ENCODE measurements around the gene BICRA.
"Not testable (repeated sequence)": the region's sequence is repeated elsewhere in the genome, so short reads cannot be mapped to it uniquely, and the experiment has no call there.

DNA sequence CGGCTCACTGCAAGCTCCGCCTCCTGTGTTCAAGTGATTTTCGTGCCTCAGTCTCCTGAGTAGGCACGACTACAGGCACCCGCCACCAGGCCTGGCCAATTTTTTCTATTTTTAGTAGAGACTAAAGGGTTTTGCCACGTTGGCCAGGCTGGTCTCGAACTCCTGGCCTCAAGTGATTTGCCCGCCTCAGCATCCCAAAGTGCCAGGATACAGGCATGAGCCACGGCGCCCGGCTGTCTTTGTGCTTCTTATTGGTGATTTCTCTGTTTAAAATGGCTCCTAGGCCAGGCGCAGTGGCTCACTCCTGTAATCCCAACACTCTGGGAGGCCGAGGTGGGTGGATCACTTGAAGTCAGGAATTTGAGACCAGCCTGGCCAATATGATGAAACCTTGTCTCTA, 59.6 kb downstream of the BICRA start:
- TF ChIP-seq, protein P1, sequence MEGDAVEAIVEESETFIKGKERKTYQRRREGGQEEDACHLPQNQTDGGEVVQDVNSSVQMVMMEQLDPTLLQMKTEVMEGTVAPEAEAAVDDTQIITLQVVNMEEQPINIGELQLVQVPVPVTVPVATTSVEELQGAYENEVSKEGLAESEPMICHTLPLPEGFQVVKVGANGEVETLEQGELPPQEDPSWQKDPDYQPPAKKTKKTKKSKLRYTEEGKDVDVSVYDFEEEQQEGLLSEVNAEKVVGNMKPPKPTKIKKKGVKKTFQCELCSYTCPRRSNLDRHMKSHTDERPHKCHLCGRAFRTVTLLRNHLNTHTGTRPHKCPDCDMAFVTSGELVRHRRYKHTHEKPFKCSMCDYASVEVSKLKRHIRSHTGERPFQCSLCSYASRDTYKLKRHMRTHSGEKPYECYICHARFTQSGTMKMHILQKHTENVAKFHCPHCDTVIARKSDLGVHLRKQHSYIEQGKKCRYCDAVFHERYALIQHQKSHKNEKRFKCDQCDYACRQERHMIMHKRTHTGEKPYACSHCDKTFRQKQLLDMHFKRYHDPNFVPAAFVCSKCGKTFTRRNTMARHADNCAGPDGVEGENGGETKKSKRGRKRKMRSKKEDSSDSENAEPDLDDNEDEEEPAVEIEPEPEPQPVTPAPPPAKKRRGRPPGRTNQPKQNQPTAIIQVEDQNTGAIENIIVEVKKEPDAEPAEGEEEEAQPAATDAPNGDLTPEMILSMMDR (IDR thresholded peaks at IDR 0.05) = not testable (repeated sequence)
- TF ChIP-seq EZH2 (IDR thresholded peaks at IDR 0.05; ENCODE audit: borderline replicate concordance, insufficient read depth, low read depth, low read length, poor library complexity, severe bottlenecking) = not testable (repeated sequence)
